Mesenchymal stem cell (in vitro differentiated cells and primary cell): Measurements from ENCODE around the gene TNFRSF6B. TPM values are rescaled to one million over a fixed set of nuclear protein-coding genes. Genes with fewer than 3 reads are reported as not detected.

ENCODE experiments used
- DNase-seq: peaks from one replicate; pipeline ENCODE4 v3.0.0-alpha.2; 2013
- H2AFZ ChIP-seq: one replicate; pipeline ENCODE4 v1.6.1; 2013; ENCODE audit warnings: low read depth, mild to moderate bottlenecking, control low read depth, inconsistent platforms, low read length, moderate library complexity
- H2AK5ac ChIP-seq: 2 replicates; pipeline ENCODE4 v1.6.1; 2013; ENCODE audit warnings: low read length, moderate library complexity, mild to moderate bottlenecking, inconsistent platforms; ENCODE audit not compliant: severe bottlenecking
- H2BK120ac ChIP-seq: one replicate; pipeline ENCODE4 v1.6.1; 2013; ENCODE audit warnings: low read depth, mild to moderate bottlenecking, inconsistent platforms, low read length, moderate library complexity
- H2BK12ac ChIP-seq, 2 experiments: one replicate each; pipeline ENCODE4 v1.6.1; 2013; ENCODE audit warnings: inconsistent platforms in 2 of 2, low read length in 2 of 2, mild to moderate bottlenecking in 2 of 2, moderate library complexity in 2 of 2, control low read depth in 1 of 2
- H2BK15ac ChIP-seq: one replicate; pipeline ENCODE4 v1.6.1; 2013; ENCODE audit warnings: mild to moderate bottlenecking, low read depth, inconsistent platforms; ENCODE audit not compliant: poor library complexity, severe bottlenecking
- H2BK5ac ChIP-seq: 2 replicates; pipeline ENCODE4 v1.6.1; 2013; ENCODE audit warnings: low read depth, mild to moderate bottlenecking, low read length, control low read depth, inconsistent platforms; ENCODE audit not compliant: poor library complexity, severe bottlenecking
- H3K14ac ChIP-seq, 2 experiments: one replicate each; pipeline ENCODE4 v1.6.1; 2013; ENCODE audit warnings: inconsistent platforms in 2 of 2, low read length in 2 of 2, control low read depth in 1 of 2, mild to moderate bottlenecking in 1 of 2, moderate library complexity in 1 of 2
- H3K18ac ChIP-seq, 2 experiments: one replicate each; pipeline ENCODE4 v1.6.1; 2013; ENCODE audit warnings: inconsistent platforms in 2 of 2, low read length in 2 of 2, control low read depth in 1 of 2, low read depth in 1 of 2, mild to moderate bottlenecking in 1 of 2
- H3K23ac ChIP-seq, 2 experiments: one replicate each; pipeline ENCODE4 v1.6.1; 2013; ENCODE audit warnings: inconsistent platforms in 2 of 2, low read length in 2 of 2, mild to moderate bottlenecking in 2 of 2, moderate library complexity in 2 of 2, control low read depth in 1 of 2
- H3K27ac ChIP-seq: 2 replicates; pipeline ENCODE4 v1.5.1; 2013; ENCODE audit warnings: mild to moderate bottlenecking, moderate library complexity, low read length, control low read depth, inconsistent platforms; ENCODE audit not compliant: poor library complexity, severe bottlenecking
- H3K27me3 ChIP-seq, 2 experiments: 2 replicates each; pipeline versions ENCODE4 v1.6.1 to v1.7.0; 2013; ENCODE audit warnings: low read length in 2 of 2, mild to moderate bottlenecking in 2 of 2, moderate library complexity in 2 of 2, control low read depth in 1 of 2, inconsistent platforms in 1 of 2; ENCODE audit not compliant: control insufficient read depth in 1 of 2, insufficient read depth in 1 of 2
- H3K36me3 ChIP-seq, 2 experiments: 2 replicates each; pipeline versions ENCODE4 v1.6.1 to v1.7.0; 2013; ENCODE audit warnings: low read length in 2 of 2, control low read depth in 1 of 2, inconsistent platforms in 1 of 2, low read depth in 1 of 2, mild to moderate bottlenecking in 1 of 2; ENCODE audit not compliant: insufficient read depth in 2 of 2, control insufficient read depth in 1 of 2
- H3K4ac ChIP-seq, 2 experiments: one replicate each; pipeline ENCODE4 v1.6.1; 2013; ENCODE audit warnings: inconsistent platforms in 2 of 2, low read length in 2 of 2, mild to moderate bottlenecking in 2 of 2, moderate library complexity in 2 of 2, control low read depth in 1 of 2, low read depth in 1 of 2
- H3K4me1 ChIP-seq: 2 replicates; pipeline ENCODE4 v1.6.1; 2013; ENCODE audit warnings: low read depth, low read length, control low read depth; ENCODE audit not compliant: control insufficient read depth, insufficient read depth
- H3K4me2 ChIP-seq: 2 replicates; pipeline ENCODE4 v1.6.1; 2013; ENCODE audit warnings: low read length, mild to moderate bottlenecking, inconsistent platforms; ENCODE audit not compliant: poor library complexity, severe bottlenecking
- H3K4me3 ChIP-seq, 2 experiments: 2 replicates each; pipeline versions ENCODE4 v1.5.1 to v1.7.0; 2013; ENCODE audit warnings: low read length in 2 of 2, mild to moderate bottlenecking in 2 of 2, control low read depth in 1 of 2, low read depth in 1 of 2; ENCODE audit not compliant: insufficient read depth in 1 of 2
- H3K79me1 ChIP-seq: replicated peaks from 2 replicates; pipeline ENCODE4 v1.6.1; 2013; ENCODE audit warnings: mild to moderate bottlenecking, control low read depth, low read length, inconsistent platforms; ENCODE audit not compliant: poor library complexity, severe bottlenecking
- H3K9ac ChIP-seq: 2 replicates; pipeline ENCODE4 v1.7.0; 2013; ENCODE audit warnings: mild to moderate bottlenecking, low read length, moderate library complexity
- H3K9me3 ChIP-seq: 2 replicates; pipeline ENCODE4 v1.7.0; 2013; ENCODE audit warnings: mild to moderate bottlenecking, low read length; ENCODE audit not compliant: control insufficient read depth
- H4K8ac ChIP-seq: one replicate; pipeline ENCODE4 v1.6.1; 2013; ENCODE audit warnings: inconsistent platforms, mild to moderate bottlenecking, low read length, moderate library complexity
- H4K91ac ChIP-seq: one replicate; pipeline ENCODE4 v1.6.1; 2013; ENCODE audit warnings: mild to moderate bottlenecking, low read length, inconsistent platforms
- WGBS: methylation state at CpG from one replicate; pipeline ENCODE4 v1.1.7; 2013; ENCODE audit warnings: mixed read lengths; 5-methylcytosine and 5-hydroxymethylcytosine counted together
- small RNA-seq: library from polyadenylated mRNA; stranded (forward); fragments of <200 nt; extraction: miRNeasy Mini kit (QIAGEN cat#:217004); gene quantifications from one replicate; pipeline ENCODE3, GENCODE V24; 2013; ENCODE audit warnings: low read depth

The TNFRSF6B gene

GRCh38 chr20:63747622-63748069, 51.2 kb downstream of the TNFRSF6B start:
- Histone ChIP-seq H4K91ac (no peak overlapping the region), H2AFZ (no peak overlapping the region), H2BK15ac (no peak overlapping the region), H3K9me3 (no peaks in the 10 kb centered on the region), H2BK120ac (no peak overlapping the region), H3K27me3 (no peaks in the 10 kb centered on the region), H4K8ac (no peak overlapping the region), H3K36me3 (peaks cover 14 to 62% of the 10 kb centered on the region in 2 experiments), H3K4me3 (no peak overlapping the region), H3K79me1 (peaks cover 2% of the 10 kb centered on the region), H3K18ac (no peak overlapping the region), H3K4me2 (no peak overlapping the region), H3K23ac (no peak overlapping the region), H3K4me1 (peaks cover 2% of the 10 kb centered on the region), H3K27ac (no peak overlapping the region), H3K4ac (no peak overlapping the region), H2BK5ac (no peak overlapping the region), H2BK12ac (no peak overlapping the region), H3K9ac (no peak overlapping the region), H2AK5ac (no peak overlapping the region), H3K14ac (no peak overlapping the region)
- DNase-seq, result no peak
- 88% methylated on average over 12 of the region's 13 CpGs for WGBS

Small RNA genes within 50 kb of the gene (small RNA-seq; reads per million reads assigned to genes)
- gene LIME1 (not detected), gene TNFRSF6B (not detected)
